GM21381 (cell line): ENCODE results near the gene ZNF317.

Source experiments
- ATAC-seq: cut with Tn5 transposase; IDR thresholded peaks from one replicate; pipeline ENCODE4 v1.9.1; 2021; ENCODE audit warnings: mild to moderate bottlenecking, moderate library complexity; ENCODE audit not compliant: unreplicated experiment

Gene ZNF317

GRCh38 chr19:9140159-9140874 lies at the start of gene ZNF317:
TSS of gene ZNF317 (plus strand) at chr19:9140397. CDS start at chr19:9156017, 15,620 bp downstream.
- peak; percentile 96 for ATAC-seq

GRCh38 chr19:9107375-9107774 lies 32.8 kb upstream of the ZNF317 start, which contains the start of gene OR7G2:
TSS of gene OR7G2 (minus strand) at chr19:9107475. CDS start at chr19:9103243, 4,232 bp downstream.
- ATAC-seq = no peak

- ATAC-seq = no peak
Measured at GRCh38 chr19:9109959-9110358, 30.2 kb upstream of the ZNF317 start.

DNA sequence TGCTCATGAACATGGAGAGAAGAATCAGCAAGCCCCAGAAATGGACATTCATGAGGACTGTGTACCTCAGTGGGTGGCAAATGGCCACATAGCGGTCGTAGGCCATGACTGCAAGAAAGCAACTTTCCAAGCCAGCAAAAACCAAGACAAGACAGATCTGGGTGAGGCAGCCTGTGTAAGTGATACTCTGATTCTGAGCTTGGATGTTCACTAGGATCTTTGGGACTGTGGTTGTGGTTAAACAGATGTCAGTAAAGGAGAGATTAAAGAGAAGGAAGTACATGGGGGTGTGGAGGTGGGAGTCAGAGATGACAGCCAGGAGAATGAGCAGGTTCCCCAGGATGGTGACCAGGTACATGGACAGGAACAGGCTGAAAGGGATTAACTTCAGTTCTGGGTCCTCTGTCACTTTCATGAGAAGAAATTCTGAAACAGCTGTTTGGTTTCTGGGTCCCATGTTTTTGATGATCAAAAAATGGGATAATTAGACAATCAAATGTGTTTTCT lies 24.8 kb upstream of the ZNF317 start, which contains the start of gene OR7G1:
OR7G1 (minus strand) TSS at position 457 of the 507 bp plus-strand sequence; CDS start at position 457, 0 bp downstream.
- no peak for ATAC-seq

DNA sequence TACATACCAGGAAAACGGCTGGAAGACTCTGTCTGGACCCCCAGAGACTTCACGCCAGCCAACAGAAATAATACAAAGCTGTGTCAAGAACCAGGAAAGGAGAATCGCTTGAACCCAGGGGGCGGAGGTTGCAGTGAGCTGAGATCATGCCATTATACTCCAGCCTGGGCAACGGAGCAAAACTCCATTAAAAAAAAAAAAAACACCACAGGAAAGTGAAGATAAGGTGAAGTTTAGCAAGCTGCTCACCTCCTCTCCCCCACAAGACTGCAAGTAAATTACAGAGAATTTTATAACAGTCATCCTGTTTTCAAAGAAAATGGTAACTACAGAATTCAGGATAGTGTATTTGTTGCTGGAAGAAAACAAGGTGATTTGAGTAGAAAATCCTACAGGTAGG lies 23.6 kb upstream of the ZNF317 start:
- ATAC-seq = no peak

- no peak for ATAC-seq
Measured at GRCh38 chr19:9126900-9127405, 13.2 kb upstream of the ZNF317 start, which contains the start of gene OR7G3. TSS of gene OR7G3 (minus strand) at chr19:9126950. CDS start at chr19:9126950, 0 bp downstream.

DNA sequence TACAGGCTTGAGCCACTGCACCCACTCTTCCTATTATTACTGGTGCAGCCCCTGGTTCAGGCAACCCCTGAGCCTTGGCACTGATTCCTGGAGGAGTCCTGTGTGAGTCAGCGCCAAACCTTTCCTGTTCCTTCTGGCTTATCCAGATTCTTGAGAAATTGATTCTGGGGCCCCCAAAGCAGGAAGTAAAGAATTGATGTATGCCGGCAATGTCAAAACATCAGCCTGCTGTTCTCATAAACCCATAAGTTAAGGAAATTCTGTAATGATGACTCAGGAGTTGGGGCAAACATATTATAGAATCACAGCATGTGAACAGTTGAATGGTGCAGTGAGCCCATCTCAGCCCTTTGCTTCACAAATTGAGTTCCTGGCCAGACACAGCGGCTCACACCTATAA lies 12.0 kb upstream of the ZNF317 start:
- ATAC-seq = no peak

GRCh38 chr19:9130965-9131364 lies 9.2 kb upstream of the ZNF317 start:
- no peak for ATAC-seq

DNA sequence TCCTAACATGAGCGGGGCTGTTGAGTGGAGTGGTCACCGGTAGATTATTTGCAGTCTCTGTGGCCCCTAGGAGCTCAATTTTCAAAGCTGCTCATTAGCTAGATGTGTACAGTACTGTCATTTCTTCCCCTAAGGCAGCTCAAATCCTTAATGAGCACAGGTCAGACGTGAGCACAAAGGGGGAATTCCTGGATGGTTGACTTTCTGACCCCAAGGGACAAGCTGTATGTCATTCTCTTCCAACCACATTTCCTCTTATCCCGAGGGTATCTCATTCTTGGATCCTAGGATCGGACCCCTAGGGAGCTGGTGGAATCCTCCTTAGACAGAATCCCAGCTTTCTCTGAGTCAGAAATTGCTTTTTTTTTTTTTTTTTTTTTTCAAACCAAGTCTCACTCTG lies 7.8 kb upstream of the ZNF317 start:
- ATAC-seq = no peak

DNA sequence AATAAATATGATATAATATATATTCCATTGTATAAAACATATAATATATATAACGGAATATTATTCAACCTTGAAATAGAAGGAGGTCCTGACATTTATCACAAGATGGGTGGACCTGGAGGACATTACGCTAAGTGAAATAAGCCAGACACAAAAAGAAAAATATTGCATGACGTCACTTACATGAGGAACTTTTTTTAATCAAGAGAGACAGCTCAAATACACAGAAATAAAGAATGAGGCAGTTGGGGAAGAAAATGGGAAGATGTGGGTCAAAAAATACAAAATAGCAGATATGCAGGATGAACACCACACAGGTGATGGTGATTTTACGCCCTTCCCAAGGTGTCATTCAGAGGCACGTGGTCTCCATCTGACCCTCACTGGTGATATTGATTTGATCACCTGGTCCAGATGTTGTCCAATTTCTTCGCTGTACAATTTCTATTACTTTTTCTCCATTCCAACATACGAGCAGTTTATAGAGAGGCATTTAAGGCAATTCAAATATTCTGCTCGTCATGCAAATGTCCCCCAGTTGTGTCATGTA lies 513 bp upstream of the ZNF317 start:
- ATAC-seq = no peak

GRCh38 chr19:9144920-9145319 lies 4.7 kb downstream of the ZNF317 start:
- no peak for ATAC-seq

GRCh38 chr19:9146882-9147281 lies 6.7 kb downstream of the ZNF317 start:
- ATAC-seq = no peak

DNA sequence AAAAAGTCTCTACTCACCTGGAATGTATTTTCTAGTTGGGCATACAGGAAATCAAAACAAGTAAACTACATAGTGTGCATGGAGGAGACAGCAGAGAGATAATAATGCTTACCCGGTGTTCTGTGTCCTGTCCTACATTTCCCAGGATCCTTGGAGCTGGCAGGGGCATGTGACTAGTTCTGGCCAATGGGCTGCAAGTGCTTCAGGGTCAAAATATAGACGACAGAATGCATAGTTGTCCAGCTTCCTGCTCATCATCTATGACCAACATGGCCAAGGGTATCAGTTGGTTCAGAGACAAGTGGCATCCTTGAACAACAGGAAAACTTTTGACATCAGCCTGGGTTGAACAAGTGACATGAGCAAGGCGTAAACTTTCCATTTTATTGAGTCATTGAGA lies 8.5 kb downstream of the ZNF317 start:
- ATAC-seq = no peak

DNA sequence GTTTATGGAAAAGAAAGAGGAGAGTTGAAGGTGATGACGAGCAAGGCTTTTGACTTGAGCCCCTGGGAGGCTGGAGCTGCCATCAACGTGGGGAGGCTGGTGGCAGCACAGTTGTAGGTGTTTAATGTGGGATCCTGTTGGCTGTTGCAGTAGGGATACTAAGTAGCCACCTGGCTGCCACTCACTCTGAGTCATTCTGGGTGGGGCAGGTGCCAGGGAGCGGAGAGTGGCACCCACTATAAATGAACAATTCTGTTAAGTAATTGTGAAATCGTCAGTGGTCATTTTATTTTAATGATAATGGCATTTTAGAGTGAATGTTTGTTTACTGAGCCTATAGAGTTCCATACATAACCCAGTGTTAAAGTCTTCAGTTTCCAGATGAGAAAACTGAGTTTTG lies 9.8 kb downstream of the ZNF317 start:
- ATAC-seq = no peak

- ATAC-seq = no peak
Measured at GRCh38 chr19:9150650-9151049, 10.5 kb downstream of the ZNF317 start.

DNA sequence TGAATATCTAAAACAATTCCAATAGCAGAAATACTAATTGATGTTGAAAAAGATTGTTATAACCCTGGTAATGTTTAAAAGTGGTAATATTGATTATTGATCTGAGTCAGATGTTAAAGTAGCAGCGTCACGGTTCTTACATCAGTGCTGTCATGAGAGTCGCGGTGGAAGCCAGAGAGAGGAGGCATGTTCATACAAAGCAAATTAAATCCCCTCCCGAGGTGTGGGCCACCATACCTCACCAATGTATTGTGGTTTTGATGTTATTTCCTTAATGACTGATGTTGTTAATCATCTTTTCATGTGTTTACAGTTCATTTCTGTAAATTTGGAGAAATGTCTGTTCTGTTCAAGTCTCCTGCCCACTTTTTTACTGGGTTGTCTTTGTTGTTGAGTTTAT lies 11.2 kb downstream of the ZNF317 start:
- ATAC-seq = no peak

GRCh38 chr19:9155591-9155990 lies 15.4 kb downstream of the ZNF317 start:
- no peak for ATAC-seq

DNA sequence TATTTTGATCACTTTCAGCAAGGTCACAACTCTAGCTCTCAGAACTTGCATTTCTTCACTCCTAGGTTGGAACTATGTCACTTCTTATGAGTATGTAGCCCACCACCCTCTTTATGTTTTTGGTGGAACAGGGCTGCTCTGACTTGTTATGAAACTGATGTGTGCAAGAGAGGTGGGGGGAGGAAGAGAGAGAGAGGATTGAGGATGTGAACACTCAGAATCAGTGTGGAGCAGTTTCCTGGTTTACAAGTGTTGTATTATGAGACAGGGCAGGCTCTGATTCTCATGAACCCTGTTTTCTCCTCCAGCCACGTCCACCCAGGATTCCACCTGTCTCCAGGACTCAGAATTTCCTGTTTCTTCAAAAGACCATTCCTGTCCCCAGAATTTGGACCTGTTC lies 16.1 kb downstream of the ZNF317 start:
- no peak for ATAC-seq

- no peak for ATAC-seq
Measured at GRCh38 chr19:9159891-9160290, 19.7 kb downstream of the ZNF317 start.

DNA sequence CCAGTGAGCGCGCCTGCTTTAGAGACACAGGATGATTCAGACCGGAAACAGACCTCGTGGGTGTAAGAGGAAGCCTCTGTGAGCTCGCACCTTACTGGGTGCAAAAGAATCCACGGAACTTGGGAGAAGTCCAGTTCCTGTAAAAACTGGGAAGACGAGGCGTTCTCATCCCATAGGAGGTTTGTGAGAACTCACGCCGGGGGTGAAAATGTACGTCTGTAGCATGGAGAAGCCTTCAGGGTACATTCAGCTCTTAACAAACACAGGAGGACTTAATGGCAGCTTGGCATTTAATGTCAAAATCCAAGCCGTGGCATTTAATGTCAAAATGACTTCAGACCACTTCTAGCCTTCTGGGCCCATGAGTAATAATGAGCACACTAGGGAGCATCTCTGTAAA lies 21.2 kb downstream of the ZNF317 start:
- ATAC-seq = no peak

- no peak for ATAC-seq
Measured at GRCh38 chr19:9165261-9165660, 25.1 kb downstream of the ZNF317 start.

DNA sequence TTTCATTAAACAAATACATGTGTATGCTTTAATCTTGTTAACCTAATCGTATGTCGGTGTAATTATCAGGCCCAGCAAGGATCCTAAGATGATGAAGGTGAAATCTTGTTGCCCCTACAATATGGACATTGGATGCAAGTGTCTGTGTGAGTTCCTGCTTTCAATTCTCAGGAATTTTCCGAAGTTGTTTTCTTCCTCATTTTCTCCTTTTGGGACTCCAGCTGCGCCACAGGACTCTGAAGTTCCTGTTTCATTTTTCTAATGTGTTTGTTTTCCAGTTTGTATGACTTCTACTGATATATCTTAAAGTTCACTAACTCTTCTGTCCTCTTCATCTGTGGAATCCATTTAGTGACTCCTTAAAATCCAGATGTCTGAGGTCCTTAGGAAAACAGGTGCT lies 26.6 kb downstream of the ZNF317 start:
- no peak for ATAC-seq
